Amygdala (tissue), 56 donors: ENCODE results near the gene PSMB11.

Experiments
- DNase-seq, 56 donors: peaks; one replicate each; lab custom pipeline; 2025; lab: John Stamatoyannopoulos, UW

The PSMB11 gene

GRCh38 chr14:23056956-23057756 lies 15.1 kb downstream of the PSMB11 start, which contains the start of gene CDH24:
CDH24 (minus strand) TSS chr14:23057520; CDS start chr14:23055733, 1,787 bp downstream.
- no peak for DNase-seq

GRCh38 chr14:23057757-23058653 lies 16.0 kb downstream of the PSMB11 start:
- DNase-seq, result no peak

- no peak for DNase-seq
These were observed 16.9 kb downstream of the PSMB11 start for GRCh38 chr14:23058654-23059504.

- no peak for DNase-seq
These were observed 18.7 kb downstream of the PSMB11 start for GRCh38 chr14:23060536-23061260.

GRCh38 chr14:23062002-23062401 lies 20.0 kb downstream of the PSMB11 start:
- DNase-seq, result no peak

- DNase-seq, result no peak
These were observed 21.6 kb downstream of the PSMB11 start for GRCh38 chr14:23063601-23064000.

GRCh38 chr14:23066368-23066767 lies 24.4 kb downstream of the PSMB11 start:
- no peak for DNase-seq

GRCh38 chr14:23066855-23067744 lies 25.1 kb downstream of the PSMB11 start:
- DNase-seq, result no peak

- no peak for DNase-seq
These were observed 26.1 kb downstream of the PSMB11 start for GRCh38 chr14:23067847-23068788.

GRCh38 chr14:23068789-23069412 lies 26.9 kb downstream of the PSMB11 start:
- DNase-seq, result no peak

GRCh38 chr14:23069413-23069806 lies 27.4 kb downstream of the PSMB11 start:
- no peak for DNase-seq

- no peak for DNase-seq
These were observed 28.5 kb downstream of the PSMB11 start for GRCh38 chr14:23070262-23071129.

- no peak for DNase-seq
These were observed 29.4 kb downstream of the PSMB11 start for GRCh38 chr14:23071244-23071920.

GRCh38 chr14:23071921-23072539 lies 30.0 kb downstream of the PSMB11 start:
- DNase-seq, result no peak

- DNase-seq, result no peak
These were observed 32.9 kb downstream of the PSMB11 start for GRCh38 chr14:23074906-23075305.
